Left ventricle myocardium inferior (tissue), 1 donor: ENCODE data around the gene SEMA7A. TPM values are rescaled to one million over a fixed set of nuclear protein-coding genes. Genes with fewer than 3 reads are reported as not detected.

ENCODE experiments used
- DNase-seq: peaks from one replicate; pipeline ENCODE4 v3.0.0-alpha.2; 2020
- H3K27ac ChIP-seq: fragments of 200-600 bp; replicated peaks from 2 replicates; pipeline ENCODE4 v1.8.0; 2021
- H3K27me3 ChIP-seq: fragments of 200-600 bp; 2 replicates; pipeline ENCODE4 v1.8.0; 2021; ENCODE audit warnings: low read depth
- H3K36me3 ChIP-seq: fragments of 200-600 bp; 2 replicates; pipeline ENCODE4 v1.8.0; 2021
- H3K4me1 ChIP-seq: fragments of 200-600 bp; 2 replicates; pipeline ENCODE4 v1.8.0; 2021
- H3K4me3 ChIP-seq: fragments of 200-600 bp; 2 replicates; pipeline ENCODE4 v1.8.0; 2021; ENCODE audit warnings: mild to moderate bottlenecking, moderate library complexity
- H3K9me3 ChIP-seq: fragments of 200-600 bp; replicated peaks from 2 replicates; pipeline ENCODE4 v1.8.0; 2021
- intact Hi-C: fragments of 100-400 bp; cut with micrococcal nuclease; formaldehyde crosslinking; loops from one replicate; pipeline ENCODE4 v1.11.0; 2022
- total RNA-seq: library from RNA; stranded (reverse); fragmentation: NEBNext Ultra II Directional; extraction: Animal tissue kit (Norgen Biotek cat#: 25700); gene quantifications from one replicate; pipeline ENCODE4 v1.2.1, GENCODE V29; 2021
- TF ChIP-seq, protein P1 (sequence below): fragments of 200-600 bp; IDR thresholded peaks from 2 replicates; pipeline ENCODE4 v1.8.0; 2021; ENCODE audit warnings: antibody characterized with exemption, mild to moderate bottlenecking, borderline replicate concordance
- donor health status: DM: no; HTN: yes; CAD: no; lungs with severe emphysema.

Gene SEMA7A
- total RNA-seq, 1 donor from 2014 or later, result 1.5 TPM

DNA sequence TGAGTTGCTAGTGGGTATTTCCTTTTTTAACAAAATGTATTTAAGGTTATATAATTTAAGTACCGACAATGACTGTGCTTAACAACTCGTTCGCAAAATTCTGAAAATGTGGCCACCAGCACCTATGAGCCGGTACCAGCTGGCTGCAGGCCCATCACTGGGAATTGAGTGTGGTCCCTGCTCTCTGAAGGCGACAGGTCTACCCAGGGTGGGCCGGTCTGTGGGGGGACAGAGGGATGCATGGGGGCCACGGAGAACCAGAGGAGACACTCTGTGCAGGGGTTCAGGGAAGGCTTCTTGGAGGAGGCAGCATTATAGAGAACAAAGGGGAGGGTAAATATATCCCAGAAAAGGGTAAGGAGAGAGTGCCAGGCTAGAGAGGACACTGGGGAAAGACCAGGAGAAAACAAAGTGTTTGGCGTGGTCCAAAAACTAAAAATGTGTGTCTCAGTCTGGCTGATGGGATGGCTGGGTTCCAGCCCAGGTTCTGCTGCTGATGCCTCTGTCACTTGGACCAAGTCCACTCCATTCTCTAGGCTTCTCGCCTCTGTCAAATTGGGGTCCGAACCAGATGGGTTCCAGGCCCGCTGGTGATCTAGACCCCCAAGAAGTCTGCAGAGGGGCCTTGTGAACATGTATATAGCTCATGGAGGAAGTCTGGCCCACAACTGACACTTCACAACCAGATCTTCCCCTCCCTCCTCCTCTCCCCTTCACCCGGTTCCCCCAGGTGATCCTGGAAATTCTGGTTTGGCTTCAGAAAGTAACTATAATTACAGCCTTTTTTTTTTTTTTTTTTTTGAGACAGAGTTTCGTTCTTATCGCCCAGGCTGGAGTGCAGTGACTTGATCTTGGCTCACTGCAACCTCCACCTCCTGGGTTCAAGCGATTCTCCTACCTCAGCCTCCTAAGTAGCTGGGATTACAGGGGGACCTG is 55.7 kb downstream of the SEMA7A start:
- no peaks in the 10 kb centered on the region for H3K36me3 ChIP-seq
- no peak overlapping the region for H3K4me3 ChIP-seq
- peaks cover 8% of the 10 kb centered on the region for H3K27me3 ChIP-seq
- intact Hi-C loops, result loop anchor here (10.0 kb wide), 1 partner anchor 257 kb away; no protein-coding TSS in a partner anchor
- H3K9me3 ChIP-seq, result no peaks in the 10 kb centered on the region
- H3K27ac ChIP-seq, result no peak overlapping the region
- TF ChIP-seq, protein P1, sequence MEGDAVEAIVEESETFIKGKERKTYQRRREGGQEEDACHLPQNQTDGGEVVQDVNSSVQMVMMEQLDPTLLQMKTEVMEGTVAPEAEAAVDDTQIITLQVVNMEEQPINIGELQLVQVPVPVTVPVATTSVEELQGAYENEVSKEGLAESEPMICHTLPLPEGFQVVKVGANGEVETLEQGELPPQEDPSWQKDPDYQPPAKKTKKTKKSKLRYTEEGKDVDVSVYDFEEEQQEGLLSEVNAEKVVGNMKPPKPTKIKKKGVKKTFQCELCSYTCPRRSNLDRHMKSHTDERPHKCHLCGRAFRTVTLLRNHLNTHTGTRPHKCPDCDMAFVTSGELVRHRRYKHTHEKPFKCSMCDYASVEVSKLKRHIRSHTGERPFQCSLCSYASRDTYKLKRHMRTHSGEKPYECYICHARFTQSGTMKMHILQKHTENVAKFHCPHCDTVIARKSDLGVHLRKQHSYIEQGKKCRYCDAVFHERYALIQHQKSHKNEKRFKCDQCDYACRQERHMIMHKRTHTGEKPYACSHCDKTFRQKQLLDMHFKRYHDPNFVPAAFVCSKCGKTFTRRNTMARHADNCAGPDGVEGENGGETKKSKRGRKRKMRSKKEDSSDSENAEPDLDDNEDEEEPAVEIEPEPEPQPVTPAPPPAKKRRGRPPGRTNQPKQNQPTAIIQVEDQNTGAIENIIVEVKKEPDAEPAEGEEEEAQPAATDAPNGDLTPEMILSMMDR, result no peak
- peaks cover 31% of the 10 kb centered on the region for H3K4me1 ChIP-seq
- DNase-seq, result no peak

GRCh38 chr15:74376825-74377581 is 56.8 kb downstream of the SEMA7A start:
- Histone ChIP-seq H3K9me3 (no peaks in the 10 kb centered on the region), H3K27ac (no peak overlapping the region), H3K4me1 (peaks cover 21% of the 10 kb centered on the region), H3K36me3 (no peaks in the 10 kb centered on the region), H3K4me3 (no peak overlapping the region), H3K27me3 (peaks cover 15% of the 10 kb centered on the region)
- TF ChIP-seq, protein P1, result no peak
- intact Hi-C loops, result loop anchor here (10.0 kb wide), 1 partner anchor 258 kb away; no protein-coding TSS in a partner anchor
- DNase-seq, result no peak

DNA sequence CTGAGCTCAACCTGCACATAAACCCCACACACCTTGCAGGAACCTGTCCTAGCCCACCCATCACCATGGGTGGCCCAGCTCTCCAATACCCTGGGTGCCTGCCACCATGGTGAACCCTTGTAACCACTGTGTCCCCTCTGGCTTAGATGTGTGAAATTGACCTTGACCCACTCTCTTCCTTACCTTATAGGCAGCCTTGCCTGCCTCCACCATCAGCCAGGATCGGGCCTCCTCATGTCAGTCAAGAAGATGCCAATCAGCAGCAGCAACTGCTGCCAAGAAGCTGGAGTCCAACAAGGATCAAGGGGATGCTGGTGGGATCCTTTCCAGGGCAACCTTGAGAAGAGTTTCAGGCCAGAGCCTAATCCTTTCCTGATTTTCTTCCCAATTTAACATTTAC is 57.5 kb downstream of the SEMA7A start:
- Histone ChIP-seq H3K27me3 (peaks cover 15% of the 10 kb centered on the region), H3K4me1 (peaks cover 19% of the 10 kb centered on the region), H3K9me3 (no peaks in the 10 kb centered on the region), H3K4me3 (no peak overlapping the region), H3K36me3 (no peaks in the 10 kb centered on the region), H3K27ac (no peak overlapping the region)
- TF ChIP-seq, protein P1, result no peak
- intact Hi-C loops, result loop anchor here (10.0 kb wide), 1 partner anchor 259 kb away; no protein-coding TSS in a partner anchor
- DNase-seq, result no peak

DNA sequence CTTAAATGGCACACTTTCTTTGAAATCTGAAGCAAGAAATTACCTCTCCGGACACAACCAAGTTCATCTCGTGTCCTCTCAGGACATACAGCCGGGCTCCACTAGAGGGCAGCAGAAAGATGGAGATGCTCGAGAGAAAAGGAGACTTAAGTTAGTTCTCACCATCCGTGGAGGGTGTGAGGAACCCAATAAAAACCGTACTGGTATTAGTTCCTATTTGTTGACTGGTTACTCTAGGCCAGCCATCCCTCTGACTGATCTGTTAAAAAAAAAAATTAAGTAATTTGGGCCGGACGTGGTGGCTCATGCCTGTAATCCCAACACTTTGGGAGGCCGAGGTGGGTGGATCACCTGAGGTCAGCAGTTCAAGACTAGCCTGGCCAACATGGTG is 58.5 kb downstream of the SEMA7A start:
- no peak overlapping the region for H3K27ac ChIP-seq
- intact Hi-C loops, result loop anchor here (10.0 kb wide), 1 partner anchor 260 kb away; no protein-coding TSS in a partner anchor
- no peaks in the 10 kb centered on the region for H3K9me3 ChIP-seq
- H3K4me1 ChIP-seq, result peaks cover 19% of the 10 kb centered on the region
- H3K27me3 ChIP-seq, result peaks cover 16% of the 10 kb centered on the region
- TF ChIP-seq, protein P1, result peak; percentile 90
- no peak overlapping the region for H3K4me3 ChIP-seq
- DNase-seq, result peak; percentile 74
- H3K36me3 ChIP-seq, result no peaks in the 10 kb centered on the region

GRCh38 chr15:74374648-74375302 is 59.0 kb downstream of the SEMA7A start:
- H3K27ac ChIP-seq, result no peak overlapping the region
- H3K27me3 ChIP-seq, result peaks cover 19% of the 10 kb centered on the region
- intact Hi-C loops, result loop anchor here (5.0 to 10.0 kb wide), 2 partner anchors 260 to 393 kb away; no protein-coding TSS in a partner anchor
- peaks cover 19% of the 10 kb centered on the region for H3K4me1 ChIP-seq
- H3K36me3 ChIP-seq, result no peaks in the 10 kb centered on the region
- DNase-seq, result no peak
- H3K9me3 ChIP-seq, result no peaks in the 10 kb centered on the region
- TF ChIP-seq, protein P1, result no peak
- H3K4me3 ChIP-seq, result peak overlapping the region; percentile 77
